NCI-H1105 (cell line): ENCODE results near the gene NUP98.

Source experiments
- DNase-seq: peaks from one replicate; lab custom pipeline; 2025; lab: John Stamatoyannopoulos, UW

Gene NUP98

DNA sequence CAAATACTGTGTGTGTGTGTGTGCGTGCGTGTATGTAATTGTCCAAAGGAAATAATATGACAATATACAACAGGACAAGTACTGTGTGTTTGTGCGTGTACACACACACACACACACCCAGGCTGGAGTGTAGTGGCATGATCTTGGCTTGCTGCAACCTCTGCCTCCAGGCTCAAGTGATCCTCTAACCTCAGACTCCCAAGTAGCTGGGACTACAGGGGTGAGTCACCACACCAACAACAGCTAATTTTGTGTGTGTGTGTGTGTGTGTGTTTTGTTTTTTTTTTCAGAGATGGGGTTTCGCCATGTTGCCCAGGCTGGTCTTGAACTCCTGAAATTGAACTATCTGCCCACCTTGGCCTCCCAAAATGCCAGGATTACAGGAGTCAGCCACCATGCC is 61.5 kb downstream of the NUP98 start:
- no peak for DNase-seq

DNA sequence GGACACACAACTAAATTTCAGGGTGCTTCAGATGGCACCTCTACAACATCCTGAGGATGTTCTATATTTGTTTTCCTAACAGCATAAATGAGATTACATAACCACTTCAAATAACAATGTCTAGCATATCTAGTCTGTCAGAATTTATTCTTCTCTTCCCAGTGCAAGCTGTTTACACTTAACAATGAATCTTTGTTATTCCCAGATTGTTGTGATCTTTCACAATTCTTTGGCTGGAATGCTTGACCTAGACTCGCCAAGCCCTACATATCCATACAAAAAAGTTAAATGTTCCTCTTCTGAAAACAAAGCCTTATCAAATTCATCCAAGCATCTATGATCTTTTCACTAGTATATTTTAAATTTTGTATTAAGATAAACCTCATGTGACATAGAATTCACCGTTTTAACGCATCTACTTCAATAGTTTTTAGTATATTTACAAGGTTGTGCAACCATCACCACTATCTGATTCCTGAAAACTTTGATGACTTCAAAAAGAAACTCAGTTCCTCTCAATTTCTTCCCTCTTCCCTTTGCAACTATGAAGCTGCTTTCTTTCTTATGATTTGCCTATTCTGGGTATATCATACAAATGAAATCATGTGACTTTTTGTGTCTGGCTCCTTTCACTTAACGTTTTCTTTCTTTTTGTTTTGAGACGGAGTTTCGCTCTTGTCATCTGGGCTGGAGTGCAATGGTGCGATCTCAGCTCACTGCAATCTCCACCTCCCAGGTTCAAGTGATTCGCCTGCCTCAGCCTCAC is 64.5 kb downstream of the NUP98 start:
- DNase-seq: no peak

DNA sequence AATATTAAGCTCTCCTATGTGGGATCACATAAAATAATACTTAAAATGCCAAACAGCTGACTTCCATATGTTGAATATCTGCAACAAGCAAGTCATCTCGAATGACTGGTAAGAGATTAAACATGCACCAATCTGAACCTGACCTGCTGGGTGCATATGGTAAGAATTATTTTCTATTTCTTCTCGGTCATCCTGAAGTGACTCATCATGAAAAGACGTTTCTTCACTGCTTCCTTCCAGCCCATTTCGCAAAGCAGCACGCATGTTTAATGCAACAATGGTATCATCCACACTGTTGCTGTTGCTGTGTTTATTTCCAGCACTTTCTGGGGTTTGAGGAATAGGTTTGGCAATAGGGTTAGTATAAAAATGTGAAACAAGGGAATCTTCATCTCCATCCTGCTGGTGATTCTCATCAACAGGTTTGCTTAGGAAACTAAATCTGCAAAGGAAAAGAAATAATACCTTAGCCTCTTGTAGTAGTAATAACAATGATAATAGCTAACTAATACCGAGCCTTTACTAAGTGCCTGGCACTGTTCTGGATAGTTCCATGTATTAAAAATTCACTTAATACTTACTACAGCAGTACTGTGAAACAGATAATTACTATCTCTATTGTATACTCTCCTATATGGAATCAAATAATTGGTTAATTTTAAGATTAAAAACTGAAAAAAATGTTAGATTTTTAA is 74.2 kb downstream of the NUP98 start:
- DNase-seq: no peak

DNA sequence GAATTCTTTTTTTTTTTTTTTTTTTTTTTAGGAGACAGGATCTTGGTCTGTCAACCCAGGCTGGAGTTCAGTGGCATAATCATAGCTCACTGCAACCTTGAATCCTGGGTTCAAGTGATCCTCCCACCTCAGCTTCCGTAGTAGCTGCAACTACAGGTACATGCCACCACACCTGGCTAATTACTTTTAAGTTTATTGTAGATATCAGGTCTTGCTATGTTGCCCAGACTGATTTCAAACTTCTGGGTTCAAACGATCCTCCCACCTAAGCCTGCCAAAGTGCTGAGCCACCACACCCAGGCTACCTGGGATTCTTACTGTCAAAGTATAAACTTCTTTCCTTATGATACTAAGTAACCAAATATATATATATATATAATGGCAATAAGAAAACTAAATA is 75.3 kb downstream of the NUP98 start:
- no peak for DNase-seq

DNA sequence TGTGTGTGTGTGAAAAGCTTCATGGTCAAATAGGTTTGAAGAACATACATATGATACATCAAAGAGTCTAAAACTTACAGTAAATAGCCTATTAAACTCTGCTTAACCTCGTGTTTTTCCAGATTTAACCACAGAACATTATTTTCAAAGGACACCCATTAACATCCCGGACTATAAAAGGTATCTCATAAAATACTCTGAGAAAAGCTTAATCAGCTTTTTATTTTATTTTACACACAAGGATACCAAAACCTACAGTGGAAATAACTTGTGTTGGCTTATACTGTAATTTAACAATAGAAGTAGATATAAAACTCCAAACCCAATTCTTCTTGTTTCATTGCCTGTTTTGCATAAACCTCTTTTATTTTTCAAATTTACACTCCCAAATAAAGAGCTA is 76.4 kb downstream of the NUP98 start:
- DNase-seq: no peak

DNA sequence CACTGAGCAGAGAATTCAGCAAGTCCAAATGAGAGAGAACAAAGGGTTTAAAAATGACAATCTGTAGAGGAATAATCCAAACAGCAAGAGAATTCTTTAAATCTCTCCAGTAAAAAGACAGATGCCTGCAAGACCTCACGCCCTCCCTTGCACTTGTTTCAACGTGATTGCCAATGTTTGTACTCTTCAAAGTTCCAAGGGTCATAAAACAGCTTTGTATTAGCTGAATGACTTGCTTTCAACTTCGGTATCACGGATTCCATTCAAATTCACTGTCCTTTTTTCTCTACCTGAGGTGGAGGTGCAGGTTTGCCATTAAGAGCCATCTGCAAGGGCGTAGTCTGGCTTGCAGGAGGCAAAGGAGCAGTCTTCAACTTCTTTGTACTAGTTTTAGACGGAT is 85.1 kb downstream of the NUP98 start:
- DNase-seq: no peak

DNA sequence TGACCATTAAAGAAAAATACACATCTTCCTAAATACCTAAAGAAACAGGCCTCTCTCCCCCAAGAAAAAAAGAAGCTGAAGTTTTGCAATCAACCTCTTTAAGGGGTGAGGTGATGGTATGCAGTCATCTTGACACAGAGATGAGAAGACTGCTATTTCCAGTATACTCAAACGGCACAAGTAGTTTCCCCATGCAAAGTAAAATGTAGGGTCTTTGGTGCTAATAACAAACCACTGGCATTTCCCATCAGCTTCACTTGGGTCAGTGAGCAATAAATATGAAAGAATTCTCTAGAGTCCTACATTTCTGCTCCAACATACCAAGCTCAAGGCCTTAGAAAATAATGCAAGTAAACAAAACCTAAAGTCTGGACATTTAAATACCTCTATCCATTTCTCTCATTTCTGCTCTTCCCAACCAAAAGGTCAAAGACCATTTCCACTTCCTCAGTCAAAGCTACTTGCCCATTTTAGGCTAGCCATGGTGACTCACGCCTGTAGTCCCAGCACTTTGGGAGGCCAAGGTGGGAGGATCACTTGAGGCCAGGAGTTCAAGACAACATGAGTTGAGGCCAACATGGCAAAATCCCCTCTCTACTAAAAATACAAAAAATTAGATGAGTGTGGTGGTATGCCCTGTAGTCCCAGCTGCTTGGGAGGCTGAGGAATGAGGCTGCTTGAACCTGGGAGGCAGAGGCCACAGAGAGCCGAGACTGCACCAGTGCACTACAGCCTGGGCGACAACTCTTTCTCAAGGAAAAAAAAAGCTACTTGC is 86.7 kb downstream of the NUP98 start:
- no peak for DNase-seq

DNA sequence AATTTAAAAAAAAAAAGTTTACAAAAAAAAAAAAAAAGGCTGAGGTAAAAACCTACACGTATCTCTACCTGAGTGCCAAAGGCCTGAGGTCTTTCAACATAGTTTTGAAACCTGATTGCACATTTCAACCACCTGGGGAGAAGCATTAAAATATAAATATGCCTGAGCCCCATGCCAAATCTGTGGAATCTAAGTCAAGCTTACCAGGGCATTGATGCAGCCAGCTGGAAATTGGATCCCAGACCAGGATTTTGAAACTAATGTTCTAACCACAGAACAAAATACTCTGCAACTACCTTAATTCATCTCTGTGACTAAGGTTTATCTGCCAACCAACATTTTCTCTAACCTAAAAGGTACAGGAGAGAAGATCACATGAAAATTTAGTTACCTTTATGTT is 87.4 kb downstream of the NUP98 start:
- DNase-seq: no peak

DNA sequence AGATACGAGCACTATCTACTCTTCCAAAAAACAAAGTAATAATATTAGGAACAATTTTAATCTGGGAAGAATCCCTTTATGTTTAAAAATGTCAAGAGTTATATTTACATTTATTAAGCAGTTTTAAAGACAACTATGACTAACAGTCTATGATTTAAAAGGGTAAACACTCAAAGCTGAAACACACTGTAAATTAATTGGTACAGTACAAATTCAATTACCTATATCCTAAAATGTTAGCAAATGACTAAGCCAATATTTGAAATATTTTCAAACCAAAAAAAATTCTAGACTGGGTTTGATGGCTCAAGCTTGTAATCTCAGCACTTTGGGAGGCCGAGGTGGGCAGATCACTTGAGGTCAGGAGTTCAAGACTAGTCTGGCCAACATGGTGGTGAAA is 90.2 kb downstream of the NUP98 start:
- no peak for DNase-seq

DNA sequence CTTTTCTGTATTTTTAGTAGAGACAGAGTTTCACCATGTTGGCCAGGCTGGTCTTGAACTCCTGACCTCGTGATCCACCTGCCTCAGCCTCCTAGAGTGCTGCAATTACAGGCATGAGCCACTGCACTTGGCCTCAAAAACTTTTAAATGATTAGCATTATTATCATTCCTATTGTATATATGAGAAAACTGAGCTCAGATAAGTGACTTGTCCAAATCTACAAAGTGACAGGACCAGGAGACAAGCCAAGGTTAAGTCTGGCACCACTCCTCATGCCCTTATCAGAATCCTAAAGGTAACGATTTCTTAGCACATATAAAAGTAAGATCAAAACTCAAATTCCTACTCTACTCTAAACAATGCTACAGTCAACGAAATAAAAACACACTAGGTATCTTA is 94.0 kb downstream of the NUP98 start:
- no peak for DNase-seq

DNA sequence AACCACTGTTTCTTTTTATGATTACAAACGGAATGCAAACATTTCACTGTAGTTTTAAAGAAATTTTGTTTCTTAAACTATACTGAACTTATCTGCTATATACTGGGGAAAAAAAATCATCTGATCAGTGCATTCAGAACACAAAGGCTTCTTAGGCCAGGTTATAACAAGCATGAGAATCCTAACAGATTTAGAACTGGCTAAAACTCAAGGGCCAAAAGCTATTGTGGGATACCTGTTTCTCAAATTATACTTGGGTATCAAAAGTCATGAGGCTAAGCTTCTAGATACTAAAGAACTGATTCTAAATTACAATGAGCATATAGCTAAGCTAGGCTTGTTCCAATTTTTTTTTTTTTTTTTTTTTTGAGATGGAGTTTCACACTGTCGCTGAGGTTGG is 96.4 kb downstream of the NUP98 start:
- no peak for DNase-seq

DNA sequence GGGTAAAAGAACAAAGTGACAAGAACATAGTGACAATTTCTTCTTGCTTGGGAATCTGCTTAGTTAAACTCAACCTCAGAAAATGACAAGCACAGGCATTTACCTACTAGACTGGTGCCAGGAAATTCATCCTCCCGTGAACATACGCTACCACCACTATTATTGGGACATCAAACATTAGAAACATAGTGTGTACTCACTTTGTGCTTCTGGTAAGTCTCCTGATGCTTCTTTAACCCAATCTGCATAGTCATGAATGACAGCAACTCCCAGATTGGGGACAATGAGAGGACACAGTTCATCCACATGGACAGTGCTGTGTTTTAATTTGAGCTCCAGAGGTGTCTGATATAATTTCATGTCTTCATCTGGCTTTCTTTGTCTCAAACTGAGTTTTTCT is 96.9 kb downstream of the NUP98 start:
- no peak for DNase-seq

DNA sequence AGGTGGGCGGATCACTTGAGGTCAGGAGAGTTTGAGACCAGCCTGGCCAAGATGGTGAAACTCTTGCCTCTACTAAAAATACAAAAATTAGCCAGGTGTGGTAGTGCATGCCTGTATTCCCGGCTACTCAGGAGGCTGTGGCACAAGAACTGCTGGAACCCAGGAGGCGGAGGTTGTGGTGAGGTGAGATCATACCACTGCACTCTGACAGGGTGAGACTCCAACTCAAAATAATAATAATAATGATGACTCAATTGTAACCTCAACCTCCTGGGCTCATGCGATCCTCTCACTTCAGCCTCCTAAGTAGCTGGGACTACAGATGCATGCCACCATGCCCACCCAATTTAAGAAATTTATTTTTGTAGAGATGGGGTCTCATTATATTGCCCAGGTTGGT is 110.6 kb downstream of the NUP98 start:
- DNase-seq: no peak

DNA sequence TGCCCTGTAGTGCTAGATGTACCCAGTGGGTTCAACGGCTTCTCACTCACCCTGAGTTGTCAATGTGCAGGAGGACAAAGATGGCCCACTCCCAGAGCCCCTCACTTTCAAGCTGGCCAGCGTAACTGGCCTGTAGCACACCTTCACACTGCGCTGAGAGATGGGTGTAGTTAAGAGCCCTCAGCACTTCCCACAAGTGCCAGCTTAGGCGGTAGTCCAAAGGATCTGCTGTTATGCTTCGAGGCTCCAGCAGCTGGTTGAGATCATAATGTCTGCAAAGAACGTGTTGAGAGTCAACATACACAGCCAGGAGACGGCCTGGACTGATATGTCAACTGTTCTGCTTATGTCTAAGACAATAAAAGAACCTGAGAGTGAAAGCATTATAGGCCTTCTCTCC is 111.4 kb downstream of the NUP98 start:
- no peak for DNase-seq

DNA sequence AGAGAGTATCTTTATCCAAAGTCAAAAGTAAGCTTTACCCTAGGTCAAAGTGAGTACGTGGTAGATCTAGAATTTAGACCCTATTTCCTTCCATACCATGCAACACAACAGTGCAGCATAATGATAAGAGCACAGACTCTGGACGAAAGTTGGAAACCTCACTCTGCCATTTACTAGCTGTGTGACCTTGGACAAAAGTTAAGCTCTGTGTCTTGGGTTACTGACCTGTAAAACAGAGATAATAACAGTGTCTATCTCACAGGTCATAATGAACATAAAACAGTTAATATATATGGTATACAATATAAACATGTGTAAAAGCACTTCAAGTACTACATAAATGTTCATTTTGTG is 112.6 kb downstream of the NUP98 start:
- no peak for DNase-seq

DNA sequence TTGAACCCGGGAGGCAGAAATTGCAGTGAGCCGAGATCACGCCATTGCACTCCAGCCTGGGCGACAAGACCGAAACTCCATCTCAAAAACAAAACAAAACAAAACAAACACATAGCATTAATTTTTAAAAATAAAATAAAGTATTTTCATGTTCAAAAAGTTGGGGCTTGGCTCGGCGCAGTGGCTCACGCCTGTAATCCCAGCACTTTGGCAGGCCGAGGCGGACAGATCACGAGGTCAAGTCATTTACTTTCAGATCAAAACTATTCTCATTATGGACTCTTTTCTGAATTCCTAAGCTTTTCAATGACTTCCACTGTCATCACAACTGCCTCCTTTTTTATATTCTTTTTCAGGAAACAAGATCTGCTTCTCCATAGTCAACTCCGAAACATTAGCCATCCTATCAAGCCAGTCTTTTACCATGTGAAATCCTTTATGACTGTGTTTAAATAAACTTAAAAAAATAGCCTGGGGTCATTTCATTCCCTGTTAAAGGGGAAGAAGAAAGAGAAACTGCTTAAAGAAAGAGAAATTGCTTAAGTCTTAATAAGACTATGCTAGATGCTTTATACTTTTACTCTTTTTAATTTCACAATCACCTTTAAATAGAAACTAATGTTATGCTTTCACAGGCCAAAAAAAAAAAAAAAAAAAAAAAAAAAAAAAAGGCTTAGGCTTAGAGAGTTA is 113.1 kb downstream of the NUP98 start:
- no peak for DNase-seq

DNA sequence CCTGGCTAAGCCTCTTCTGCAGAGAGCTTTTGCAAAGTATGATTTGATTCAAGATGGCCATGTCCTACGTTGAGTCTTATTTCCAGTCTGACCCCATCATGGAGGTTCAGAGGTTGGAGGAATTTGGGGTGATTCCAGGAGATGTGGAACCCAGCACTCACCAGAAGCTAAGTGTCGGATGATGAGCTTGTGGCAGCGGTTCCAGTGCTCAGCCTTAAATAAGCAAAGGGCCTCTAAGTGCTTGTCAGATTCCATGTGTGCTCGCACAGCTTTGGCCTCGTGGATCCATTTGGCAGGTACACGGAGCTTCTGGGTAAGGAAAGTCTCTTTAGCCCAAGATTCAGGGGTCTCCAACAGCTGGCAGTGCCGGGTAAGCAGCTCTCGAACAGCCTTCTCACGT is 114.3 kb downstream of the NUP98 start:
- no peak for DNase-seq

DNA sequence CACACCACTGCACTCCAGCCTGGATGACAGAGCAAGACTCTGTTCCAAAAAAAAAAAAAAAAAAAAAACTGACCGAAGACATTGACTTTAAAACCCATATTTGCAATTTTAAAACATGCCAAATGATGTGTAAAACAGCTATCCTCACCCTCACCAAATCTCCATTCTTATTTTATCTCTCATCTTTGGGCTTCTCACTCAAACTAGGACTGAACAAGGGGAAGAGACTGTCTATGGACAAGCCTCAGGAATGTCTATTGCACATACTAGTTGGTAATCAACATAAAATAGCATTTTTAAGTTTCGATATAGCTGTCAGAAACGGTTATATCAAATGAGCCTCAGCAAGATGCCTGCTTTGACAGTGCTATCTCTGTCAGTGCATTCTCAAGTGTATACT is 118.3 kb downstream of the NUP98 start:
- DNase-seq: no peak

DNA sequence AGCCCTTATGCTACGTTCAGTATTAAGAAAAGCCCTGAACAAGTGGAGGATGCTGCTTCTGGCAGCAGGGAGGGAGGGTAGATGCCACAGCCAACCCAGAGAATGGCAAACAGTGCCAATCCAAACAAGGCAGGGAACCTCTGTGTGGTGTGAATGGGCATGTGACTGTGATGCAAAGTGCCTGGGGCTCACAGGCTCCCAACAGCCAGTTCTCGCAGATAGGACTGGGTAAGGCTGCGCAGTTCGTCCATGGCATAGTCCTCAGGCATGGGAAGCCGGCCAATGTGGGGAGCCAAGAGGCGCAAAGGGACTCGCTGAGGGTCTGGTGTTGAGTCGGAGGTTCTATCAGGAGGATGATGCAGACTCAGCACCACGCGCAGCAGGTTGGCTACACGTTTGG is 121.4 kb downstream of the NUP98 start:
- no peak for DNase-seq

DNA sequence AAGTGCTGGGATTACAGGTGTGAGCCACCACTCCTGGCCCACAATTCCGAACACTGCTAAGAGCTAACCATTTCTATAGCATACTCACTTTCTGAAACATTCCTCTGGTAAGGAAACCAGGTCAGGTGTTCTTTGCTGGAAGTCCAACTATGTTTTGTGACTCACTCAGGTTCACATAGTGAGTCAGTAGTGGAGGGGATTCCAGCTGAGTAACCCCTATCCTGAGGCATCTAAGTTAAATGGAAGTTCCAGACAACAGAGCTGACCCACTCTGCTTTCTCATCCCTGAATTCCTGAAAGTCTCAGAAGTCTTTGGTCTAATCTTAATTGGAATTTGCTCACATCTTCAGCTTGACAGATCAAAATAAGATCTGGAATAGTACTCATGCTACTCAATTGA is 123.2 kb downstream of the NUP98 start:
- DNase-seq: no peak

DNA sequence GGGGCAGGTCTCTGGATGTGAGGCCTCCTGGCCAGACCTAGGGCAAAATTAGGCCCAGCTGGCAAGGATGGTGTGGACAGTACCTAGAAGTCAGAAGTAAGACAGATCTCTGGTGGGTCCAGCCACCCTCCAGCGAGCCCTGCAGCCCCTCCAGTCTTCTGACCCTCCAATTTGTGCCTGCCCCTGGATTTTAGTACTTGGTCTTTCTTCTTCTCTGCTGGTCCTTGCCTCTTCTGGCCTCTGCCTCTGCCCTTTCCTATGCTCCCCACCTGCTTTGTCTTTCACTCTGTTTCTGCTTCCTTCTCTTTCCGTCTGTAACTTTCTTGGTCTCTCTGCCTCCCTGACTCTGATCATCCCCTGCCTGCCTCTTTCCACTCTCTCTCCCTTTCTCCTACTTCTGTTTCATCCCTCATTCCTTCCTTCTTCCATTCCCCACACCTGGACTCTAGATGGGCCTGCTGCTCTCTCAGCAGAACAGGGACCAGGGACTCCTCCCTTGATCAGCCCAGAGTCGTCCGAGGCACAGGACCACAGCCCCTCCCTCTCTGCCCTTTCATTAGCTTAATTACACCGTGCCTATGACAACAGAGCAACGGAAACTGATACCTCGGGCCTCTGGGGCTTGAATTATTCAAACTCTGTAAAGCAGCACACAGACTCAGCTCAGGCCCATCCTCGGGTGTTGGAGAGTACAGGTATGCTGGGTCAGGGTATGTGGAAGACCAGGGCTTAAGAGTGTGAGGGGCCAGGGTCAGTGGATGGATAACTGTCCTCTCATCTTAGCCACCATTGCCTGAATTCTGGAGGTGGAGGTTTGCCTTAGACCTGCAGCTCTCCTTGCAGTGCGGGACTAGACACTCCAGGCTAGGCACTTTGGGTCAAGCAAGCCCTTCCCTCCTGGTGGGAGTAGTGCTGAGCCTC is 125.8 kb downstream of the NUP98 start, which contains the start of gene CHRNA10:
TSS of gene CHRNA10 (minus strand) at position 51 of the 921 bp plus-strand sequence. CDS start 72 bp downstream, outside the sequence.
- no peak for DNase-seq
